NCI-H1105 (cell line): Measurements from ENCODE around the gene JUND.
"Not testable (repeated sequence)": the region's sequence is repeated elsewhere in the genome, so short reads cannot be mapped to it uniquely, and the experiment has no call there.

Experiments used
- DNase-seq: peaks from one replicate; lab custom pipeline; 2025; lab: John Stamatoyannopoulos, UW

JUND gene

GRCh38 chr19:18281082-18282020 is at the start of gene JUND:
JUND (minus strand) TSS chr19:18281622; CDS start chr19:18281484, 138 bp downstream.
- DNase-seq = peak; percentile 95

GRCh38 chr19:18330868-18331267 is 49.4 kb upstream of the JUND start:
- no peak for DNase-seq

- no peak for DNase-seq
These were observed 47.6 kb upstream of the JUND start for GRCh38 chr19:18329035-18329376.

- DNase-seq = peak; percentile 96
These were observed 47.1 kb upstream of the JUND start for GRCh38 chr19:18328340-18329034.

GRCh38 chr19:18326772-18327171 is 45.4 kb upstream of the JUND start:
- no peak for DNase-seq

- DNase-seq = not testable (repeated sequence)
These were observed 42.9 kb upstream of the JUND start for GRCh38 chr19:18324373-18324731.

GRCh38 chr19:18322759-18323460 is 41.5 kb upstream of the JUND start, which contains the start of gene LSM4:
LSM4 (minus strand) TSS chr19:18323076; CDS start chr19:18323020, 56 bp downstream.
- DNase-seq = peak; percentile 98

- no peak for DNase-seq
These were observed 40.9 kb upstream of the JUND start for GRCh38 chr19:18322318-18322758.

- no peak for DNase-seq
These were observed 40.3 kb upstream of the JUND start for GRCh38 chr19:18321734-18322102.

- DNase-seq = no peak
These were observed 39.7 kb upstream of the JUND start for GRCh38 chr19:18320865-18321733.

- DNase-seq = no peak
These were observed 38.2 kb upstream of the JUND start for GRCh38 chr19:18319591-18320135.

- DNase-seq = no peak
These were observed 36.8 kb upstream of the JUND start for GRCh38 chr19:18317961-18318800.

- no peak for DNase-seq
These were observed 32.0 kb upstream of the JUND start for GRCh38 chr19:18313398-18313797.

GRCh38 chr19:18312092-18312534 is 30.7 kb upstream of the JUND start:
- no peak for DNase-seq

GRCh38 chr19:18311502-18312091 is 30.2 kb upstream of the JUND start:
- DNase-seq = no peak

GRCh38 chr19:18310966-18311365 is 29.5 kb upstream of the JUND start:
- DNase-seq = no peak

- DNase-seq = no peak
These were observed 28.9 kb upstream of the JUND start for GRCh38 chr19:18310118-18310909.

- DNase-seq = no peak
These were observed 28.2 kb upstream of the JUND start for GRCh38 chr19:18309525-18310064.

- DNase-seq = no peak
These were observed 27.5 kb upstream of the JUND start for GRCh38 chr19:18308948-18309325.
